ENCODE data around the gene WIPF2. TPM values are rescaled to one million over a fixed set of nuclear protein-coding genes. Genes with fewer than 3 reads are reported as not detected.

The WIPF2 gene
- total RNA-seq, 1 donor from 2014 or later: 6.9 TPM

GRCh38 chr17:40315206-40315605 is 96.1 kb downstream of the WIPF2 start:
- peak; percentile 26 for DNase-seq

- peak; percentile 29 for DNase-seq
These were observed 96.8 kb downstream of the WIPF2 start for GRCh38 chr17:40315678-40316570.

- DNase-seq: peak; percentile 91
These were observed 97.7 kb downstream of the WIPF2 start for GRCh38 chr17:40316571-40317344.

GRCh38 chr17:40317345-40317873 is 98.3 kb downstream of the WIPF2 start:
- DNase-seq: peak; percentile 81

- peak; percentile 99 for DNase-seq
These were observed 99.1 kb downstream of the WIPF2 start for GRCh38 chr17:40317880-40318829.

- peak; percentile 44 for DNase-seq
These were observed 99.8 kb downstream of the WIPF2 start for GRCh38 chr17:40318830-40319391.

- DNase-seq: peak; percentile 45
These were observed 100.8 kb downstream of the WIPF2 start for GRCh38 chr17:40319651-40320540.

- peak; percentile 93 for DNase-seq
These were observed 101.8 kb downstream of the WIPF2 start for GRCh38 chr17:40320756-40321523.

GRCh38 chr17:40321524-40321929 is 102.4 kb downstream of the WIPF2 start:
- peak; percentile 82 for DNase-seq

- peak; percentile 77 for DNase-seq
These were observed 102.9 kb downstream of the WIPF2 start for GRCh38 chr17:40321961-40322357.

- DNase-seq: peak; percentile 87
These were observed 103.5 kb downstream of the WIPF2 start for GRCh38 chr17:40322358-40323315.

GRCh38 chr17:40323391-40324381 is 104.6 kb downstream of the WIPF2 start:
- peak; percentile 70 for DNase-seq

- DNase-seq: no peak
These were observed 106.3 kb downstream of the WIPF2 start for GRCh38 chr17:40325156-40326013.

- no peak for DNase-seq
These were observed 107.1 kb downstream of the WIPF2 start for GRCh38 chr17:40326014-40326831.

GRCh38 chr17:40326832-40327199 is 107.7 kb downstream of the WIPF2 start:
- DNase-seq: no peak
